Measurements from ENCODE around the gene SENP5.
A peak's percentile ranks its signal among the peaks of the same experiment; 100 is the strongest.

SENP5 gene

GRCh38 chr3:196886144-196886543, 18.4 kb downstream of the SENP5 start:
- DNase-seq, result no peak

- DNase-seq, result no peak
Observed at GRCh38 chr3:196889844-196890708, 22.4 kb downstream of the SENP5 start.

- DNase-seq, result no peak
Observed at GRCh38 chr3:196894557-196895295, 27.0 kb downstream of the SENP5 start.

GRCh38 chr3:196896229-196896628, 28.5 kb downstream of the SENP5 start:
- DNase-seq, result no peak

- DNase-seq, result no peak
Observed at GRCh38 chr3:196901768-196902167, 34.0 kb downstream of the SENP5 start.

GRCh38 chr3:196902296-196902695, 34.6 kb downstream of the SENP5 start:
- DNase-seq, result no peak

GRCh38 chr3:196903740-196904139, 36.0 kb downstream of the SENP5 start:
- no peak for DNase-seq

GRCh38 chr3:196914866-196915265, 47.1 kb downstream of the SENP5 start:
- no peak for DNase-seq

GRCh38 chr3:196915375-196915774, 47.7 kb downstream of the SENP5 start:
- DNase-seq, result no peak

- DNase-seq, result no peak
Observed at GRCh38 chr3:196916221-196916620, 48.5 kb downstream of the SENP5 start.

- no peak for DNase-seq
Observed at GRCh38 chr3:196916995-196917394, 49.3 kb downstream of the SENP5 start.

- no peak for DNase-seq
Observed at GRCh38 chr3:196918968-196919367, 51.2 kb downstream of the SENP5 start.

GRCh38 chr3:196920733-196921132, 53.0 kb downstream of the SENP5 start:
- no peak for DNase-seq

- DNase-seq, result no peak
Observed at GRCh38 chr3:196927571-196928453, 60.1 kb downstream of the SENP5 start.

GRCh38 chr3:196931157-196931556, 63.4 kb downstream of the SENP5 start:
- no peak for DNase-seq

- DNase-seq, result no peak
Observed at GRCh38 chr3:196931828-196932587, 64.3 kb downstream of the SENP5 start.

- DNase-seq, result no peak
Observed at GRCh38 chr3:196932600-196932999, 64.9 kb downstream of the SENP5 start.

- no peak for DNase-seq
Observed at GRCh38 chr3:196936288-196936687, 68.6 kb downstream of the SENP5 start.

GRCh38 chr3:196938124-196938523, 70.4 kb downstream of the SENP5 start:
- no peak for DNase-seq

- DNase-seq, result no peak
Observed at GRCh38 chr3:196938576-196938975, 70.9 kb downstream of the SENP5 start.

- peak; percentile 67 for DNase-seq
Observed at GRCh38 chr3:196941729-196942225, 74.1 kb downstream of the SENP5 start.

All from NCI-H1105 treated with DMSO at 0.1 percent for 48 hours (cell line).